Retinal pigment epithelial cell (primary cell): Measurements from ENCODE around the gene RPS27.

Source experiments
- DNase-seq: peaks from one replicate; pipeline ENCODE4 v3.0.0-alpha.2; 2010; ENCODE audit warnings: low read depth
- H3K4me3 ChIP-seq: 2 replicates; pipeline ENCODE4 v1.5.1; 2011; ENCODE audit warnings: mild to moderate bottlenecking, low read length, control low read depth, moderate library complexity
- CTCF ChIP-seq: conservative IDR thresholded peaks from 2 replicates; pipeline ENCODE4 v1.5.1; 2011; ENCODE audit warnings: low read depth, low read length, control low read depth, inconsistent platforms

Gene RPS27

GRCh38 chr1:153945795-153946621 lies 44.6 kb upstream of the RPS27 start:
- H3K4me3 ChIP-seq: peak overlapping the region; percentile 80
- no peak for TF ChIP-seq CTCF
- no peak for DNase-seq

- DNase-seq: no peak
- peak within 1 kb of the TSS; percentile 80 for H3K4me3 ChIP-seq
- peak; percentile 84 for TF ChIP-seq CTCF
Measured at GRCh38 chr1:153946622-153947241, 43.8 kb upstream of the RPS27 start, which contains the start of gene DENND4B. Gene DENND4B (minus strand): TSS chr1:153946718. CDS start chr1:153944374, 2,344 bp downstream.

GRCh38 chr1:153951183-153951582 lies 39.4 kb upstream of the RPS27 start:
- no peak overlapping the region for H3K4me3 ChIP-seq
- TF ChIP-seq CTCF: no peak
- no peak for DNase-seq

- TF ChIP-seq CTCF: no peak
- no peak overlapping the region for H3K4me3 ChIP-seq
- no peak for DNase-seq
Measured at GRCh38 chr1:153951801-153952200, 38.8 kb upstream of the RPS27 start.

GRCh38 chr1:153953859-153954365 lies 36.6 kb upstream of the RPS27 start:
- H3K4me3 ChIP-seq: no peak overlapping the region
- no peak for DNase-seq
- no peak for TF ChIP-seq CTCF

GRCh38 chr1:153954826-153955225 lies 35.7 kb upstream of the RPS27 start:
- no peak for TF ChIP-seq CTCF
- H3K4me3 ChIP-seq: no peak overlapping the region

More at GRCh38 chr1:153954826-153955225, 35.7 kb upstream of the RPS27 start:
- DNase-seq: no peak
